Ramos (cell line): ENCODE results near the gene MAP2K3.

Experiments used
- in situ Hi-C: fragments of 300-500 bp; cut with MboI; formaldehyde crosslinking; loops from one replicate; pipeline ENCODE4 v1.14.3; 2022; ENCODE audit warnings: low sequenced_read_pairs; ENCODE audit not compliant: unreplicated experiment

Gene MAP2K3

GRCh38 chr17:21284319-21285163, at the start of gene MAP2K3:
Gene MAP2K3, plus strand, starts transcription at chr17:21284711. Its CDS starts 210 bp downstream, at chr17:21284921.
- in situ Hi-C loops = loop anchor here (5.0 kb wide), 1 partner anchor 228 kb away; no protein-coding TSS in a partner anchor

DNA sequence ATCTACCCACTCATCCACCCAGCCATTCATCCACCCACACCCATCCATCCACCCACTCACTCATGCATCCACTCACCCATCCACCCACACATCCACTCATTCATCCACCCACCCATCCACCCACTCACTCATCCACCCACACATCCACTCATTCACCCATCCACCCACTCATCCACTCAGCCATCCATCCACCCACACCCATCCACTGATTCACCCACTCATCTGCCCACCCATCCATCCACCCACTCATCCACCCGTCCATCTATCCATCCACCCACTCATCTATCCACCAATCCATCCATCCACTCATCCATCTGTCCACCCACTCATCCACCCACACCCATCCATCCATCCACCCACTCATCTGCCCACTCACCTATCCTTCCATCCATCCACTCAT, 48.6 kb upstream of the MAP2K3 start:
- in situ Hi-C loops = no loop called here

- in situ Hi-C loops = no loop called here
These were observed 44.7 kb upstream of the MAP2K3 start for GRCh38 chr17:21239680-21240368.

DNA sequence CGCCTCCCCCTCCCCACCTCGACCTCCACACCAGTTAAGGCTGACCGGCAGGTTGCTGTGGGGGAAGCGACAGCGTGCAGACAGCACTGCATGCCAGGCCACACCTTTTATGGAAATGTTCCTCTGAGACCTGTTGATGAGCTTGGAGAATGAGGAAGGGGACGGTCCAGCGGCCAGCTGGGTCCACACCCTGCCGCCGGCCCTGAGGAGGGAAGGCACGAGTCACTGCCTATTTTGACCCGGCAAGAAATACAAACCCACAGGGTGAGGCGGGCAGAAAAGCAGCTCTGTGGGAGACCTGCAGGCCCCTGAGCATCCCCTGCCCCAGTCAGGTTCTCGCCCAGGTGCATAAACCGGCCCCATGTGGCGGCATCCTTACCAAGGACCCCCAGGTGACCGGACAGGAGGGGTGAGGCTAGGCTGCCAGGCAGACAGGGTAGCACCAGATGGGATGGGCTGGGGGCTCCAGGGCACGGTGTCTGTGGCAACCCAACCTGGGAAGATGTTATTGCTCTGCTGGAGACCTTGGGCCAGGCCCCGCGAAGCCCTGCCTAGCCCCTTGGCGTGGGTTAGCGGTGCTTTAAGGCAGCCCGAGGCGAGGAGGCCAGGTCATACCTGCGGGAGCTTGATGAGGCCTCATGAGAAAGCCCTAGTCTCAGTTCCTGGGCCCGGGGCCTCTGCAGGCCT, 44.0 kb upstream of the MAP2K3 start:
- in situ Hi-C loops = no loop called here

GRCh38 chr17:21241564-21241963, 42.9 kb upstream of the MAP2K3 start:
- in situ Hi-C loops = no loop called here

- in situ Hi-C loops = no loop called here
These were observed 42.3 kb upstream of the MAP2K3 start for GRCh38 chr17:21242026-21242697.

DNA sequence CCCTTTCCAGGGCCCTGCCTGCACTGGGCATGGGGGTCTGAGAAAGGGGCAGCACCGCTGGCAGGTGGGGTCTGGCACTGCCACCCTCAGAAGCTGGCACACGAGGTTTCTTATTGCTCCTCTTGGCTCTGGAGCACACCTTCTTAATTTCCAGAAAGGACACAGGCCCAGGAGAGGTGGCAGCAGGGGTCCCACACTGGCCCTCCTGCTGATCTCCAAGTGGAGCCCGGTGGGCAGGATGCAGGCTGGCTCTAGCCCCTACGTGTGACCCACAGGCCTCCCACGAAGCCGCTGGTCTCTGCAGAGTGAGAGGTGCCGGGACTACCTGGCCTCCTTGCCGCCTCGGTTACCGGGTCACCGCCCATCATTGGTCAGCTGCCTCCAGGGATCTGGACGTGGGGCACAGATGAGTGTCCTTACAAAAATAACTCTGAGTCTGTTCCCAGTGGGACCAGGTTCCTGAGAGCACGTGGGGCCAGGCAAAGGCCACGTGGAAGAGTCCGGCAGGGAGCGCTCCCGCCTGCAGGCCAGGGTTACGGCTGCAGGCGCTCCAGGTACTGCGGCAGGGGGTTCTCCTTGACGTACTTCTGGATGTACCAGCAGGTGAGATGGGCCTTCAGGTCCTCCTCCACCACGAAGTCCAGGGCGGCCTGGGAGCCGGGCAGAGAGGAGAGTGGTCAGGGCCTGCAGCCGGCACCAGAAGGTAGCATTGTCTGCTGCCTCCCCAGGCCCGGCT, 41.6 kb upstream of the MAP2K3 start:
- in situ Hi-C loops = no loop called here

- in situ Hi-C loops = no loop called here
These were observed 40.8 kb upstream of the MAP2K3 start for GRCh38 chr17:21243516-21244303.

DNA sequence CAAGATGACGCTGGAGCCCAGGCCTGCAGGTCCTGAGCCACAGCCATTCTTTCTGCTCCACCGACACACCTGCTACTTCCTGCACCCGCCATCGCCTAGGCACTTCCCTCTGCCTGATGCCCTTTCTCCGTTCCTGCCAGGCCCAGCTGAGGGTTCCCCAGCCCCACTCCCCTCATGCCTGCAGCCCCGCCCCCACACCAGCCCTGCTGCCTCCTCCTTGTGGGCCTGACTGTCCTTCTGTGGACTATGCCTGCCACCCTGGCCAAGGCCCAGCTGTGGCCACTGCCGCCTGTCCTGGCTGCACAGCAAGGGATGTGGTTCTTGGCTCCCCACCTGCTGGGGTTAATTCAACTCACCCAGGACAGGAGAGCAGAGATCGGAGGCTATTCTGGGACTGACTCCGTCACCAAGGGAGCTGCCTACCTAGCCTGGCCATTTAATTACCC, 38.8 kb upstream of the MAP2K3 start:
- in situ Hi-C loops = no loop called here

- in situ Hi-C loops = no loop called here
These were observed 37.8 kb upstream of the MAP2K3 start for GRCh38 chr17:21246698-21247097.

DNA sequence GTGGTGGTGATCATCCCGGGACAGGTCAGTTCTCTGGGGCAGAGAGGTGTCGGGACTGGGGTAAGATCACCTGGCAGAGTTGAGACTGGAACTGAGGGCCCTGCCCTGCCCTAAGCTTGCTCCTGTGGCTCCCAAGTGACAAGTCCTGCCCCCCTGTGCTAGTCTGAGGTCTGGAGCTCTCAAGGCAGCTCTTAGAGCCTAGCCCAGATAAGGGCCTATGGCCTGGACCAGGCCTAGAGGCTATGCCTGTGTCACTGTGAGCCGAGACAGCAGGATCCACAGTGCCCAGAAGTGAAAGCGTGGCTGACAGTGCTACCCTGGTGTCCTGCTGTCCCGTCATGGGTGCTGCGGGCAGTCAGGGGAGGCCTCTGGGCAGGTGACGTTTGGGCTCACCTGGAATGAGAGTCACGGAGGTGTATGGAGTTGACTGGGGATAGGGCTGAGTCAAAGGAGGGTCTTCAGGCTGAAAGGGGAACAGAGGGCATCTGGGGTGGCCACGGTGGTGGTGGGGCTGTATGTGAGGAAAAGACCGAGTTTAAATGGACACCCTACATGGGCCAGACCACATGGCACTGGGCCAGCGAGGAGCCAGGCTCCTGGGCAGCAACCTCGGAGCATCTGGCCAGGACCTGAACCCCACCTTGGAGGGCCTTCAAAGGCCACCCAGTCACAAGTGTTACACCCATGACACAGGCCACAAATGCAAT, 36.8 kb upstream of the MAP2K3 start:
- in situ Hi-C loops = no loop called here

DNA sequence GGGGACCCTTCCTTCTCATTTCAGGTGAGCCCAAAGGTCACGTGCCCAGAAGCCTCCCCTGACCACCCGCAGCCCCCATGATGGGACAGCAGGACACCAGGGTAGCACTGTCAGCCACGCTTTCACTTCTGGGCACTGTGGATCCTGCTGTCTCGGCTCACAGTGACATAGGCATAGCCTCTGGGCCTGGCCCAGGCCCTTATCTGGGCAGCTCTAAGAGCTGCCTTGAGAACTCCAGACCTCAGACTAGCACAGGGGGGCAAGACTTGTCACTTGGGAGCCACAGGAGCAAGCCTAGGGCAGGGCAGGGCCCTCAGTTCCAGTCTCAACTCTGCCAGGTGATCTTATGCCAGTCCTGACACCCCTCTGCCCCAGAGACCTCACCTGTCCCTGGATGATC, 36.0 kb upstream of the MAP2K3 start:
- in situ Hi-C loops = no loop called here

GRCh38 chr17:21249086-21249795, 35.3 kb upstream of the MAP2K3 start:
- in situ Hi-C loops = no loop called here

DNA sequence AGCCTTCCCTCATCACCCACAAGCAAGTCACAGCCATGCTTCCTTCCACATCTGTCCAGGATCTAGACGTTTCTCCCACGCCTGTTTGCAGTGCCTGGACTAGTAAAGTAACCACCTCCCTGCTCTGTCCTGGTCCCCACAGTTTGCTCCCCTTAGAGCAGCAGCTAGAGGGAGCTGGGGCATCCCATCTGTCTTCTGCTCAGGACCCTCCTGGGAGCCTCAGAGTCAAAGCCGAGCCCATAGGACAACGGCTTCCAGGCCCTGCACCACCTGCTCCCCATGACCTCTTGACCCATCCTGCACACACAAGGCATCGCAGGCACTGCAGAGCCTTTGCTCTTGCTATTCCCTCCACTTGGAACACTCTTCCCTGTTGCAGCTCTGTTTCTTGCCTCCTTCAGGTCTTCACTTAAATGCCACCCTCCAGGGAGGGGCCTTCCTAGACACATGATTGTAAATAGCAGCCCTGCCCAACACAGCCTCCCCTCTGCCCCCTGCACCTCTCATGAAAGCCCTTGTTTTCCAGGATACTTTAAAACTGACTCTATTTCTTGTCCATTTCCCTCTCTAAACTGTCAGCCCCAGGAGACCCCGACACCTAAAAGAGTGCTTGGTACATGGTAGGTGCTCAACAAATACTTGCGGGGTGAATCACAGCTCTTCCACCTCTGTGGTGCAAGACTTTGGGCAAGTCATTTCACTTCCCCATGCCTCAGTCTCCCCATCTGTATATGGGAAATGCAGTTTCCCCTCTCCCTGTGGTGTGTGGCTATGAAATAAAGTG, 34.4 kb upstream of the MAP2K3 start:
- in situ Hi-C loops = no loop called here

- in situ Hi-C loops = no loop called here
These were observed 33.7 kb upstream of the MAP2K3 start for GRCh38 chr17:21250854-21251253.

GRCh38 chr17:21251337-21252010, 33.0 kb upstream of the MAP2K3 start:
- in situ Hi-C loops = no loop called here
